Activated naive CD4-positive, alpha-beta T cell treated with anti-CD3 and anti-CD28 coated beads, Interleukin-2, amount 10 ng/mL, durations not matched to agents 7 days and 5 days (primary cell): ENCODE results near the gene GLOD5.
A peak's percentile ranks its signal among the peaks of the same experiment; 100 is the strongest.

ENCODE experiments used
- CTCF ChIA-PET: fragments of 350-600 bp; sonication (Branson Sonifier 250); formaldehyde crosslinking; loops from one replicate; lab custom pipeline; 2021; ENCODE audit warnings: antibody characterized with exemption; lab: Charles Lee
- DNase-seq: peaks from one replicate; pipeline ENCODE4 v3.0.0-alpha.2; 2020
- H3K27ac Mint-ChIP-seq: one replicate; pipeline ENCODE4 v1.8.0; 2021; ENCODE audit warnings: mild to moderate bottlenecking, moderate library complexity, mixed read lengths
- H3K27me3 Mint-ChIP-seq: one replicate; pipeline ENCODE4 v1.8.0; 2021; ENCODE audit warnings: mild to moderate bottlenecking, mixed read lengths
- H3K36me3 Mint-ChIP-seq: one replicate; pipeline ENCODE4 v1.8.0; 2021; ENCODE audit warnings: mixed read lengths
- H3K4me1 Mint-ChIP-seq: one replicate; pipeline ENCODE4 v1.8.0; 2021; ENCODE audit warnings: mixed read lengths
- H3K4me3 Mint-ChIP-seq: one replicate; pipeline ENCODE4 v1.8.0; 2021; ENCODE audit warnings: mild to moderate bottlenecking, moderate library complexity, mixed read lengths
- H3K9me3 Mint-ChIP-seq: one replicate; pipeline ENCODE4 v1.8.0; 2021; ENCODE audit warnings: mixed read lengths

The GLOD5 gene

GRCh38 chrX:48737213-48737938 is 24.2 kb upstream of the GLOD5 start:
- CTCF ChIA-PET = interaction anchor here (1.0 kb wide), 1 partner anchor 24 kb away, joined by 3 read pairs; no protein-coding TSS in a partner anchor

GRCh38 chrX:48737940-48738339 is 23.6 kb upstream of the GLOD5 start:
- H3K27ac Mint-ChIP-seq = peak overlapping the region; percentile 98
- peak overlapping the region; percentile 96 for H3K4me3 Mint-ChIP-seq
- H3K4me1 Mint-ChIP-seq = peaks cover 26% of the 10 kb centered on the region
- no peak for DNase-seq
- peaks cover 10% of the 10 kb centered on the region for H3K36me3 Mint-ChIP-seq
- CTCF ChIA-PET = no interaction called here
- no peaks in the 10 kb centered on the region for H3K9me3 Mint-ChIP-seq
- H3K27me3 Mint-ChIP-seq = no peaks in the 10 kb centered on the region

More at GRCh38 chrX:48737213-48737938, 24.2 kb upstream of the GLOD5 start:
- peak; percentile 92 for DNase-seq
- peak overlapping the region; percentile 96 for H3K4me3 Mint-ChIP-seq
- H3K27ac Mint-ChIP-seq = peak overlapping the region; percentile 98
- H3K9me3 Mint-ChIP-seq = no peaks in the 10 kb centered on the region
- no peaks in the 10 kb centered on the region for H3K27me3 Mint-ChIP-seq
- peaks cover 26% of the 10 kb centered on the region for H3K4me1 Mint-ChIP-seq
- H3K36me3 Mint-ChIP-seq = peaks cover 10% of the 10 kb centered on the region

- CTCF ChIA-PET = no interaction called here
- H3K4me3 Mint-ChIP-seq = no peak overlapping the region
- peaks cover 6% of the 10 kb centered on the region for H3K27me3 Mint-ChIP-seq
- peaks cover 2% of the 10 kb centered on the region for H3K36me3 Mint-ChIP-seq
- DNase-seq = no peak
- H3K9me3 Mint-ChIP-seq = no peaks in the 10 kb centered on the region
- peaks cover 13% of the 10 kb centered on the region for H3K4me1 Mint-ChIP-seq
- no peak overlapping the region for H3K27ac Mint-ChIP-seq
Measured at GRCh38 chrX:48741834-48742233, 19.7 kb upstream of the GLOD5 start.

GRCh38 chrX:48745222-48745621 is 16.3 kb upstream of the GLOD5 start:
- Mint-ChIP-seq H3K4me3 (no peak overlapping the region), H3K9me3 (no peaks in the 10 kb centered on the region), H3K27ac (no peak overlapping the region), H3K27me3 (peaks cover 12% of the 10 kb centered on the region), H3K36me3 (no peaks in the 10 kb centered on the region), H3K4me1 (peaks cover 3% of the 10 kb centered on the region)
- CTCF ChIA-PET = no interaction called here
- DNase-seq = no peak

GRCh38 chrX:48747415-48748016 is 14.0 kb upstream of the GLOD5 start:
- DNase-seq = no peak
- CTCF ChIA-PET = no interaction called here
- Mint-ChIP-seq H3K9me3 (no peaks in the 10 kb centered on the region), H3K36me3 (no peaks in the 10 kb centered on the region), H3K27ac (no peak overlapping the region), H3K4me3 (no peak overlapping the region), H3K27me3 (peaks cover 12% of the 10 kb centered on the region), H3K4me1 (peaks cover 10% of the 10 kb centered on the region)

- CTCF ChIA-PET = no interaction called here
- no peaks in the 10 kb centered on the region for H3K9me3 Mint-ChIP-seq
- peaks cover 13% of the 10 kb centered on the region for H3K4me1 Mint-ChIP-seq
- peaks cover 12% of the 10 kb centered on the region for H3K27me3 Mint-ChIP-seq
- no peak overlapping the region for H3K27ac Mint-ChIP-seq
- no peak for DNase-seq
- no peaks in the 10 kb centered on the region for H3K36me3 Mint-ChIP-seq
- H3K4me3 Mint-ChIP-seq = no peak overlapping the region
Measured at GRCh38 chrX:48749182-48749581, 12.4 kb upstream of the GLOD5 start.

GRCh38 chrX:48751343-48751742 is 10.2 kb upstream of the GLOD5 start:
- Mint-ChIP-seq H3K36me3 (no peaks in the 10 kb centered on the region), H3K9me3 (no peaks in the 10 kb centered on the region), H3K4me3 (no peak overlapping the region), H3K27me3 (peaks cover 7% of the 10 kb centered on the region), H3K27ac (peak overlapping the region; percentile 85), H3K4me1 (peaks cover 13% of the 10 kb centered on the region)
- DNase-seq = peak; percentile 24
- CTCF ChIA-PET = interaction anchor here (0.6 to 1.1 kb wide), 2 partner anchors 103 to 296 kb away, joined by 3 to 4 read pairs; no protein-coding TSS in a partner anchor

- H3K27ac Mint-ChIP-seq = no peak overlapping the region
- H3K4me1 Mint-ChIP-seq = peaks cover 13% of the 10 kb centered on the region
- CTCF ChIA-PET = interaction anchor here (0.6 to 1.1 kb wide), 2 partner anchors 9 to 104 kb away, joined by 3 to 4 read pairs; no protein-coding TSS in a partner anchor
- H3K4me3 Mint-ChIP-seq = no peak overlapping the region
- DNase-seq = no peak
- no peaks in the 10 kb centered on the region for H3K36me3 Mint-ChIP-seq
- H3K9me3 Mint-ChIP-seq = no peaks in the 10 kb centered on the region
- H3K27me3 Mint-ChIP-seq = peaks cover 3% of the 10 kb centered on the region
Measured at GRCh38 chrX:48752498-48752897, 9.0 kb upstream of the GLOD5 start.

GRCh38 chrX:48753708-48754228 is 7.8 kb upstream of the GLOD5 start:
- DNase-seq = no peak
- CTCF ChIA-PET = no interaction called here
- Mint-ChIP-seq H3K4me3 (no peak overlapping the region), H3K27me3 (no peaks in the 10 kb centered on the region), H3K27ac (no peak overlapping the region), H3K4me1 (peaks cover 13% of the 10 kb centered on the region), H3K36me3 (no peaks in the 10 kb centered on the region), H3K9me3 (no peaks in the 10 kb centered on the region)

- no peaks in the 10 kb centered on the region for H3K36me3 Mint-ChIP-seq
- no peak for DNase-seq
Measured at GRCh38 chrX:48754238-48754637, 7.3 kb upstream of the GLOD5 start.

GRCh38 chrX:48769230-48769629 is 7.7 kb downstream of the GLOD5 start:
- Mint-ChIP-seq H3K27ac (no peak overlapping the region), H3K27me3 (no peaks in the 10 kb centered on the region), H3K4me3 (no peak overlapping the region), H3K4me1 (no peaks in the 10 kb centered on the region), H3K36me3 (no peaks in the 10 kb centered on the region), H3K9me3 (no peaks in the 10 kb centered on the region)
- CTCF ChIA-PET = no interaction called here
- no peak for DNase-seq

More at GRCh38 chrX:48754238-48754637, 7.3 kb upstream of the GLOD5 start:
- Mint-ChIP-seq H3K4me3 (no peak overlapping the region), H3K9me3 (no peaks in the 10 kb centered on the region), H3K27me3 (no peaks in the 10 kb centered on the region), H3K4me1 (peaks cover 13% of the 10 kb centered on the region), H3K27ac (no peak overlapping the region)
- CTCF ChIA-PET = no interaction called here

GRCh38 chrX:48770296-48770695 is 8.7 kb downstream of the GLOD5 start:
- no peak for DNase-seq
- Mint-ChIP-seq H3K36me3 (no peaks in the 10 kb centered on the region), H3K4me1 (no peaks in the 10 kb centered on the region), H3K4me3 (no peak overlapping the region), H3K27ac (no peak overlapping the region), H3K9me3 (no peaks in the 10 kb centered on the region), H3K27me3 (peaks cover 9% of the 10 kb centered on the region)
- CTCF ChIA-PET = no interaction called here

- CTCF ChIA-PET = no interaction called here
- Mint-ChIP-seq H3K36me3 (no peaks in the 10 kb centered on the region), H3K4me1 (no peaks in the 10 kb centered on the region), H3K4me3 (no peak overlapping the region), H3K27ac (no peak overlapping the region), H3K9me3 (no peaks in the 10 kb centered on the region), H3K27me3 (peaks cover 20% of the 10 kb centered on the region)
- no peak for DNase-seq
Measured at GRCh38 chrX:48772602-48773001, 11.1 kb downstream of the GLOD5 start.

- CTCF ChIA-PET = no interaction called here
- H3K4me1 Mint-ChIP-seq = no peaks in the 10 kb centered on the region
- no peak for DNase-seq
- H3K9me3 Mint-ChIP-seq = no peaks in the 10 kb centered on the region
- peaks cover 25% of the 10 kb centered on the region for H3K27me3 Mint-ChIP-seq
- H3K27ac Mint-ChIP-seq = no peak overlapping the region
- H3K4me3 Mint-ChIP-seq = no peak overlapping the region
- H3K36me3 Mint-ChIP-seq = no peaks in the 10 kb centered on the region
Measured at GRCh38 chrX:48776818-48777439, 15.4 kb downstream of the GLOD5 start.
